ENCODE results near the gene AIFM2.
"Not testable (repeated sequence)": the region's sequence is repeated elsewhere in the genome, so short reads cannot be mapped to it uniquely, and the experiment has no call there.

DNA sequence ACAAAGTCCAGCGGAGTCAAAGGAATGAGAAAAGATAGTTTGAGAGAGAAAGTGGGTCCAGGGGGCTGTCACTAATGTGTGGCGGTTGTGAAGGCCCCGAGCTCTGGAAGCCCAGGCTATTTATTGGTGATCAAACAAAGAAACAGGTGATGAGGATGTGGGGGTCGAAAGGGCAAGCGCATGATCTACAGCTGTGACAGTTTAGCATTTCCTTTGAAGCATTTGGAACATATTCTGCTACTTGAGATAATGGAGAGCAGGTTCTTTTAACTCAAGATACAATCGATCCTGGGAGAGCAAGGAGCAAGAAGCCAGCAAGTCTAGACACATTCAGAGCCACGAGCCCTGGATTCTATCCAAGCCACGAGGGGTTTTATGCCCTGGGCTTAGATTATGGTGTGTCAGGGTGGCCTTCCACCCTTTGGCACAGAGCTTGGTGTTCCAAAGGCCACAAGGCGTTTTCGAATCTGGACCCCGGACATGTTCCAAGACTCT, 31.5 kb downstream of the AIFM2 start:
- TF ChIP-seq, protein P1, sequence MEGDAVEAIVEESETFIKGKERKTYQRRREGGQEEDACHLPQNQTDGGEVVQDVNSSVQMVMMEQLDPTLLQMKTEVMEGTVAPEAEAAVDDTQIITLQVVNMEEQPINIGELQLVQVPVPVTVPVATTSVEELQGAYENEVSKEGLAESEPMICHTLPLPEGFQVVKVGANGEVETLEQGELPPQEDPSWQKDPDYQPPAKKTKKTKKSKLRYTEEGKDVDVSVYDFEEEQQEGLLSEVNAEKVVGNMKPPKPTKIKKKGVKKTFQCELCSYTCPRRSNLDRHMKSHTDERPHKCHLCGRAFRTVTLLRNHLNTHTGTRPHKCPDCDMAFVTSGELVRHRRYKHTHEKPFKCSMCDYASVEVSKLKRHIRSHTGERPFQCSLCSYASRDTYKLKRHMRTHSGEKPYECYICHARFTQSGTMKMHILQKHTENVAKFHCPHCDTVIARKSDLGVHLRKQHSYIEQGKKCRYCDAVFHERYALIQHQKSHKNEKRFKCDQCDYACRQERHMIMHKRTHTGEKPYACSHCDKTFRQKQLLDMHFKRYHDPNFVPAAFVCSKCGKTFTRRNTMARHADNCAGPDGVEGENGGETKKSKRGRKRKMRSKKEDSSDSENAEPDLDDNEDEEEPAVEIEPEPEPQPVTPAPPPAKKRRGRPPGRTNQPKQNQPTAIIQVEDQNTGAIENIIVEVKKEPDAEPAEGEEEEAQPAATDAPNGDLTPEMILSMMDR (conservative IDR thresholded peaks at IDR 0.05 in 1 of 2, IDR thresholded peaks at IDR 0.05 in 1 of 2; ENCODE audit: low read depth in 1 of 2, low read length in 2 of 2), result not testable (repeated sequence)
- not testable (repeated sequence) for TF ChIP-seq EZH2 (IDR thresholded peaks at IDR 0.05; ENCODE audit: low read length, missing control alignments)
